Measurements from ENCODE around the gene P4HA3.

- TF ChIP-seq POLR2A (IDR thresholded peaks at IDR 0.05; ENCODE audit: borderline replicate concordance, extremely low read depth, insufficient read depth, insufficient read length) (no peak), CTCF (IDR thresholded peaks at IDR 0.05 in 2 of 3, conservative IDR thresholded peaks at IDR 0.05 in 1 of 3; ENCODE audit: borderline replicate concordance in 1 of 3, insufficient read depth in 1 of 3, low read depth in 2 of 3, low read length in 2 of 3) (no peak), POLR2AphosphoS5 (IDR thresholded peaks at IDR 0.05; ENCODE audit: low read depth, low read length) (no peak), YY1 (IDR thresholded peaks at IDR 0.05; ENCODE audit: extremely low read depth, insufficient replicate concordance, low read depth, low read length) (no peak), ZBTB33 (IDR thresholded peaks at IDR 0.05; ENCODE audit: extremely low read depth, insufficient replicate concordance, low read length) (no peak), EGR1 (IDR thresholded peaks at IDR 0.05; ENCODE audit: low read depth) (no peak), EZH2phosphoT487 (IDR thresholded peaks at IDR 0.05; ENCODE audit: borderline replicate concordance) (no peak), EZH2 (IDR thresholded peaks at IDR 0.05) (no peak), CBX3 (IDR thresholded peaks at IDR 0.05; ENCODE audit: low read depth) (no peak), ZFX (IDR thresholded peaks at IDR 0.05) (no peak), REST (IDR thresholded peaks at IDR 0.05; ENCODE audit: low read depth) (no peak), ATF3 (IDR thresholded peaks at IDR 0.05) (no peak), RAD21 (IDR thresholded peaks at IDR 0.05; ENCODE audit: low read depth) (no peak)
Observed at GRCh38 chr11:74310857-74311256, 583 bp downstream of the P4HA3 start.
